HG03025 (cell line): ENCODE measurements around the gene XIST.
"Not testable (repeated sequence)": the region's sequence is repeated elsewhere in the genome, so short reads cannot be mapped to it uniquely, and the experiment has no call there.

Experiments
- ATAC-seq: cut with Tn5 transposase; IDR thresholded peaks from one replicate; pipeline ENCODE4 v1.9.1; 2021; ENCODE audit warnings: mild to moderate bottlenecking, moderate library complexity; ENCODE audit not compliant: unreplicated experiment, low FRiP score

XIST gene

DNA sequence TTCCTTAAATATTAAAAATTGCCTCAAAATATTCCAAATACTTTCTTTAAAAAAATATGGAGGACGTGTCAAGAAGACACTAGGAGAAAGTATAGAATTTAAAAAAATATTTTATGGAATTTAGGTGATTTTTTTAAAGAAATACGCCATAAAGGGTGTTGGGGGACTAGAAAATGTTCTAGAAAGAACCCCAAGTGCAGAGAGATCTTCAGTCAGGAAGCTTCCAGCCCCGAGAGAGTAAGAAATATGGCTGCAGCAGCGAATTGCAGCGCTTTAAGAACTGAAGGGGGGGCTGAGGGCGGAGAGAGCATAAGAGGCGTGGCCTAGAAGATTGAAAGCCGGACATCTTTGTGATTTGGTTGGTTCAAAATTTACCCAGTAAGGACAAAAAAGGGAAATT, at the start of gene XIST:
Gene XIST (minus strand): TSS at position 248 of the 400 bp plus-strand sequence.
- ATAC-seq: no peak

GRCh38 chrX:73898315-73898714, 45.8 kb upstream of the XIST start:
- not testable (repeated sequence) for ATAC-seq

- not testable (repeated sequence) for ATAC-seq
These were observed 40.1 kb upstream of the XIST start for GRCh38 chrX:73892515-73893090.

DNA sequence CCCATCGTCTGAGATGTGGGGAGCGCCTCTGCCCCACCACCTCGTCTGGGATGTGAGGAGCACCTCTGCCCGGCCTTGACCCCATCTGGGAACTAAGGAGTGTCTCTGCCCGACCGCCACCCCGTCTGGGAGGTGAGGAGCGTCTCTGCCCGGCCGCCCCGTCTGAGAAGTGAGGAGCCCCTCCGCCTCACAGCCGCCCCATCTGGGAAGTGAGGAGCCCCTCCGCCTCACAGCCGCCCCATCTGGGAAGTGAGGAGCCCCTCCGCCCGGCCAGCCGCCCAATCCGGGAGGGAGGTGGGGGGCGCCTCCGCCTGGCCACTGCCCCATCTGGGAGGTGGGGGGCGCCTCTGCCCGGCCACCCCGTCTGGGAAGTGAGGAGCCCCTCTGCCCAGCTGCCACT, 29.7 kb upstream of the XIST start:
- not testable (repeated sequence) for ATAC-seq

DNA sequence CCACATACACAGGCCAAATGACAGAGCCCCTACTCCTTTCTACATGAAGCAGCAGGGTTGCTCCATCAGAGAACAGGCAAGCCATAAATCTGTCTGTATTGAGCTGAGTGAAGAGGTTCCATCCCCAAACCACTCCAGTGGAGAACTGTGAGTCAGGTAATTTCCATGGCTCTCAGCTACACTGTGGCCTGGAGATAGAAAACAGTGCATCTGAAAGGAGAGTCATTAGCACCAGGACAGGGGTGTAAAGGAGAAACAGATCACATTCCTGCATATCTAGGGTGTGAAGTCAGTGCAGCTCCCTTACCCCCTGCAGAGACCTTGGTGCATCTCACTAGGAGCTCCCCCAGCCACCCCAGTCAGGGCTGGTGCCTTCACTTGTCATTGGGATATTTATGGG, 25.2 kb upstream of the XIST start:
- ATAC-seq: no peak

GRCh38 chrX:73876911-73877310, 24.4 kb upstream of the XIST start:
- no peak for ATAC-seq

- ATAC-seq: no peak
These were observed 16.4 kb upstream of the XIST start for GRCh38 chrX:73868916-73869315.

DNA sequence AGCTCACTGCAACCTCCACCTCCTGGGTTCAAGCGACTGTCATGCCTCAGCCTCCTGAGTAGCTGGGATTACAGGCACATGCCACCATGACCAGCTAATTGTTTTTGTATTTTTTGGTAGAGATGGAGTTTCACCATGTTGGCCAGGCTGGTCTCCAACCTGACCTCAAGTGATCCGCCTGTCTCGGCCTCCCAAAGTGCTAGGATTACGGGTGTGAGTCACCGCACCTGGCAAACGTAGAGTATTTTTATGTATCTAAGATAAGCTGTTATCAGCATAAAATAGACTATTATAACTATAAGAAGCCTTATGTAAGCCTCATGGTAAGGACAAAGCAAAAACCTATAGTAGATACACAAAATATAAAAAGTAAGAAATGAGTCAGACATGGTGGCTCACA, 14.6 kb upstream of the XIST start:
- no peak for ATAC-seq

- no peak for ATAC-seq
These were observed 11.3 kb upstream of the XIST start for GRCh38 chrX:73863852-73864251.

GRCh38 chrX:73863268-73863667, 10.8 kb upstream of the XIST start:
- ATAC-seq: no peak

DNA sequence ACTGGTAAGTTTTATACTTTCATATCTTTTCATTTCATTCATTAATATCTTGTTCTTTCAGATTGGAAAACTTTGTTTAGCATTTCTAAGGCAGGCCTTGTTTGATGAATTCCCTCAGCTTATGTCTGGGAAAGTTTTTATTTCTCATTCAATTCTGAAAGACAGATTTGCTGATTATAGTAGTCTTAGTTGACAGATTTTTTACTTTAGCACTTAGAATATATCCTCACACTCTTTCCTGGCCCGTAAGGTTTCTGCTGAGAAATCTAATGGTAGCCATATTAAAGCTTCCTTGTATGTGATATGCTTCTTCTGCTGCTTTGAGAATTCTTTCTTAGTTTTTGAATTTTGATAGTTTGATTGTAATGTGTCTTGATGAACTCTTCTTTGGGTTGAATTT, 7.1 kb upstream of the XIST start:
- no peak for ATAC-seq

DNA sequence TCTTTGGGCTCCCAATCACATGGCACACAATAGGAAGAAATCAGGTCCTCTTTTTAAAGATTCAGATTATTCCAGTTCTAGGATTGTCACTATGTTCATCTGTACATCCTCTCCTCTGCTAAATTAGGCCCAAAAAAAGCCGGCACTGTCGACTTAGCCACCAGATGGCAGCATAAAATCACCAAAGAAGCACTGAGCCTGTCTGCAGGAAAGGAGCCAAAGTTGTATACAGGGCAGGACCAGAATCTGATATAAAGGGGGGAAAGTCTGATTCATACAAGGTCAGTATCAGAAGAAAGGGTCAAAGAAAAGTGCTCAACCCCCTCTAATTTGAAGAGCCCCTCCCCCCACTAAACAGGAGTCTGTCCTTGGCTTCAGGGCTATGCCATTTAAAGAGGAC, 3.0 kb upstream of the XIST start:
- ATAC-seq: no peak

DNA sequence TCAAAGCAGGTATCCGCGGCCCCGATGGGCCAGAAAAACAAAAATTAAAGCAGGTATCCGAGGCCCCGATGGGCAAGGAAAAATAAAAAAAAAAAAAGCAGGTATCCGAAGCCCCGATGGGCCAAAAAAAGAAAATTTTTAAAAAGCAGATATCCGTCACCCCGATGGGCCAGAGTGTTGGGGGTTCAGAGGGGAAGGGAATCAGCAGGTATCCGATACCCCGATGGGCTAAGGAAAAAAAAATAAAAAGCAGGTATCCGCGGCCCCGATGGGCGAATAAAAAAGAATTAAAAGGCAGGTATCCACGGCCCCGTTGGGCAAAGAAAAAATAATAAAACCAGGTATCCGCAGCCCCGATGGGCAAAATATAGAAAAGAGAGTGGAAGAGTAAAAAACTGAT, 492 bp downstream of the XIST start:
- ATAC-seq: no peak

DNA sequence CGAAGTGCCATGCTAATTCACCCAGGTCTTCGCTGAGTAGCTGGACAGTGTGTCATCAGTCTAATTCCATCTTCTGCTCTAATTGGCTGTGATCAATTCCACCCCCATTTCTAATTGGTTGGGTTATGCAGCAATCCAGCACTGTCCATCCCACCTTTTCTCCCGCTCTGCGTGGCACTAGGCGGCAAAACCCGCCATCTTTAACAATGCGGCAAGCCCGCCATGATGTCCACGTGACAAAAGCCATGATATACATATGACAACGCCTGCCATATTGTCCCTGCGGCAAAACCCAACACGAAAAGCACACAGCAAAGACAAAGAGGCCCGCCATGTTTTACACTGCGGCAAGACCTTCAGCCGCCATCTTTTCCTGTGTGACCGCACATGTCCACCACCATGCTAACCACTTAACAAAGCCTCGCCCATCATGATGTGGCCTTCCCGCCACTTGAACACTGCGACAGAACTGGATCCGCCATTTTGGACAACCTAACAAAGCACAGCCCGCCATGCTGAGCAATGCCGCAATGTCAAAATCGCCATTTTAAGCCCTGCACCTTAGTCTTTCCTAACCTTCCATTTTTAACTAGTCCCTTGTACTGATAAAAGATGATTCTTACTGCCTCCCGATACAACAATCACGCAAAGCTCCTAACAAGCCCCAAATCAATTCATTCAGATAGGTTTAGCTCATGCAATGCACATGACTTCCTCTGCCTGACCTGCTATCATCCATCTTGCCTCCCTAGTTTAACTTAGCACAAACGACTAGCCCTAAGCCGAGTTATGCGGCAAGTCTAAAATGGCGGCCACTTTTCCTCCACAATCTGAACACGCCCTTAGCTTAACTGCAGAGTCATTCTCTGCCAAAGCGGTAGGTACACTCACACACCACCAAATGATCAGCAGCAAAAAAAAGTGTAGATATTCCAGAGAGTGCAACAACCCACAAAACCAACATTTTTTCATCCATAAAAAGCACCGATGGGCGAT, 1.2 kb downstream of the XIST start:
- ATAC-seq: peak; percentile 69

DNA sequence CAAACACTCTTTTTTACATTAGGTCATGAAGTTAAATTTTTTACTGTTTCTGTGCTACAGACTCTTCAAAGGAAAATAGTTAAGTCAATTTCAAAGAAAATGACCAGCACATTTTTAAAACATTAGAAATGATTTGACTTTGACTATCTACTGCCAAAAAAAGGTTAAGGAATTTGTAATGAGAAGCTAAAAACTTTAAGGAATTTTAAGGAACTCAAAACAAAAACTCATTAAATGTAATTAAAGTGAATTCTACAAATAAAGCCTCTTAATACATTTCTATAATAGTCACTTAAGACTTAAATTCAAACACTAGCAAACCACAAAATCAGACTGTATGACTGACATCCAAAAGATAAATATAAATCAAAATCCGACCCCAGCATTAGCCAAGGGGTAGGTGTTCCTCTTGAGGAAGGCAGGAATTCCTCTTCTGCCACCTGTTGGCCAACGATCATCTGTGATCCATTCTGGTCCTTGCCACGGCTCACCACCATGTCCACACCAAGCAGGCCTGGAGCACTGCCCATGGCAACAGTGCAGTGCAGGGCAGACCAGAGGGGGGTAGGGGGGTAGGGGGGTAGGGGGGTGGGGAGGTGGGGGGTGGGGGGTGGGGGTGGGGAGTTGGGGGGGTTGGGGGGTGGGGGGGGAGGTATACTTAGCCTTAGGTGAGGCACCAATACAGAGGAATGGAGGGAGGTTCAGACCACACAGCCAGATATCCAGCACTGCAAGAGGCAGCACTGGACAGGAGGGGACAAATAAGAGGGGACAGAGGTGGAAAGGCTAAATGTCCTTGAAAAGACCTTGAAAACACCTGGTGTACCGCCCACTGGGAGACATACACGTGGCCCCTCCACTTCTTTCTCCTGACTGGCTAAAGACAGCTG, 2.1 kb downstream of the XIST start:
- no peak for ATAC-seq

- ATAC-seq: no peak
These were observed 3.4 kb downstream of the XIST start for GRCh38 chrX:73849073-73849472.

DNA sequence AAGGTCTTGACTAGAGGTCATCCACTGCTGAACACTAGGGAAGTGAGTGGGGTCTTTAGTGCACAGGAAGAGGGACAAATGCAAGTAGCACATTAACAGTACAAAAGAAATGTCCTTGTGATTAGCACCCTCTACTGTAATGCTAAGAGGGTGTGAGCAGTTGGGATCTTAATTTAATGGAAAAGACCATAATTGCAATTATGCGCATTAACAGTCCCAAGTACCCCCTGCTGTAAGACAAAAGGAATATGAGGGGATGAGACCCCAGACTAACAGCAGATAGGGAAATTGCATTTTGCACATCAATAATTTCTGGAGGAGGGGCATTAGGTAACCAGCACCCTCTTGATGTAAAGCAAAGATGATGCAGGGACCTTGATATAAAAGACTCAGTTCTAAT, 4.5 kb downstream of the XIST start:
- no peak for ATAC-seq

- ATAC-seq: no peak
These were observed 5.4 kb downstream of the XIST start for GRCh38 chrX:73847100-73847499.

- no peak for ATAC-seq
These were observed 9.8 kb downstream of the XIST start for GRCh38 chrX:73842541-73843234.

- no peak for ATAC-seq
These were observed 11.2 kb downstream of the XIST start for GRCh38 chrX:73841337-73841736.
